ENCODE data around the gene NUP62. TPM values are rescaled to one million over a fixed set of nuclear protein-coding genes. Genes with fewer than 3 reads are reported as not detected.

Gene NUP62
- polyA plus RNA-seq, 1 of the 3 experiments (the other 2 are of a cell fraction) = 16.2 TPM

DNA sequence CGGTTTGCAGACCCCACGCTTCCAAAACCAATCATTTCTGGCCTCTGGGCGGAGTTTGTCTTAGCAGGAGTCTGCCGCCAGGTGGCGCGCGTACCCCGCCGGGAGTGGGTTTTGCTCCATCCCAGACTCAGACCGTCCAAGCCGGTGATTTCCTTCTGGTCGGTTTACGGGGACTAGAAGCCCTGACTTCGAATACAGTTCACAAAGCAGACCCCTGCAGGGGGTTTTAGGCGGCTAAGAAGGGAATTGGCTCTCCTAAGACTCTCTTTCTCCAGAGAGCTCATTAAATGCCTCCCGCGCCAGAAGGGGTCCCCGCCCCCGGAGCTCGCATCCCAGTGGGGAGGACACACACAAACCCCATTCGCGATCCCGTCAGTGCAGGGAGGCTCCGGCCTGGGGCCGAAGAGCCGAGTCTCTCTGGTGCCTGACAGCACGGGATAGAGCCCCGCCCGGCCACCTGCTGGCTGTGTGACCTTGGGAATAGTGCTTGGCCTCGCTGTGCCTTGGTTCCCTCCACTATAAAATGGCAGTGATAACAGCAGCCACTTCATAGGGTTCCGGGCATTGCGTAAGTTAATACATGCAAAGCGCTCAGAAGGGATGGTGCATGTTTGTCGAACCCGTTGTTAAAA lies 8.6 kb upstream of the NUP62 start (continued):
- TF ChIP-seq, protein P1, sequence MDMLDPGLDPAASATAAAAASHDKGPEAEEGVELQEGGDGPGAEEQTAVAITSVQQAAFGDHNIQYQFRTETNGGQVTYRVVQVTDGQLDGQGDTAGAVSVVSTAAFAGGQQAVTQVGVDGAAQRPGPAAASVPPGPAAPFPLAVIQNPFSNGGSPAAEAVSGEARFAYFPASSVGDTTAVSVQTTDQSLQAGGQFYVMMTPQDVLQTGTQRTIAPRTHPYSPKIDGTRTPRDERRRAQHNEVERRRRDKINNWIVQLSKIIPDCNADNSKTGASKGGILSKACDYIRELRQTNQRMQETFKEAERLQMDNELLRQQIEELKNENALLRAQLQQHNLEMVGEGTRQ (IDR thresholded peaks at IDR 0.05; ENCODE audit: borderline replicate concordance, low read depth, low read length) = no peak
- TF ChIP-seq, protein P2, sequence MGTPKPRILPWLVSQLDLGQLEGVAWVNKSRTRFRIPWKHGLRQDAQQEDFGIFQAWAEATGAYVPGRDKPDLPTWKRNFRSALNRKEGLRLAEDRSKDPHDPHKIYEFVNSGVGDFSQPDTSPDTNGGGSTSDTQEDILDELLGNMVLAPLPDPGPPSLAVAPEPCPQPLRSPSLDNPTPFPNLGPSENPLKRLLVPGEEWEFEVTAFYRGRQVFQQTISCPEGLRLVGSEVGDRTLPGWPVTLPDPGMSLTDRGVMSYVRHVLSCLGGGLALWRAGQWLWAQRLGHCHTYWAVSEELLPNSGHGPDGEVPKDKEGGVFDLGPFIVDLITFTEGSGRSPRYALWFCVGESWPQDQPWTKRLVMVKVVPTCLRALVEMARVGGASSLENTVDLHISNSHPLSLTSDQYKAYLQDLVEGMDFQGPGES (IDR thresholded peaks at IDR 0.05; ENCODE audit: low read depth, low read length) = no peak
- no peak for TF ChIP-seq NFIC (IDR thresholded peaks at IDR 0.05; ENCODE audit: borderline replicate concordance)
- TF ChIP-seq, protein P3, sequence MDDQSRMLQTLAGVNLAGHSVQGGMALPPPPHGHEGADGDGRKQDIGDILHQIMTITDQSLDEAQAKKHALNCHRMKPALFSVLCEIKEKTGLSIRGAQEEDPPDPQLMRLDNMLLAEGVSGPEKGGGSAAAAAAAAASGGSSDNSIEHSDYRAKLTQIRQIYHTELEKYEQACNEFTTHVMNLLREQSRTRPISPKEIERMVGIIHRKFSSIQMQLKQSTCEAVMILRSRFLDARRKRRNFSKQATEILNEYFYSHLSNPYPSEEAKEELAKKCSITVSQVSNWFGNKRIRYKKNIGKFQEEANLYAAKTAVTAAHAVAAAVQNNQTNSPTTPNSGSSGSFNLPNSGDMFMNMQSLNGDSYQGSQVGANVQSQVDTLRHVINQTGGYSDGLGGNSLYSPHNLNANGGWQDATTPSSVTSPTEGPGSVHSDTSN (IDR thresholded peaks at IDR 0.05) = no peak
- TF ChIP-seq, protein P4, sequence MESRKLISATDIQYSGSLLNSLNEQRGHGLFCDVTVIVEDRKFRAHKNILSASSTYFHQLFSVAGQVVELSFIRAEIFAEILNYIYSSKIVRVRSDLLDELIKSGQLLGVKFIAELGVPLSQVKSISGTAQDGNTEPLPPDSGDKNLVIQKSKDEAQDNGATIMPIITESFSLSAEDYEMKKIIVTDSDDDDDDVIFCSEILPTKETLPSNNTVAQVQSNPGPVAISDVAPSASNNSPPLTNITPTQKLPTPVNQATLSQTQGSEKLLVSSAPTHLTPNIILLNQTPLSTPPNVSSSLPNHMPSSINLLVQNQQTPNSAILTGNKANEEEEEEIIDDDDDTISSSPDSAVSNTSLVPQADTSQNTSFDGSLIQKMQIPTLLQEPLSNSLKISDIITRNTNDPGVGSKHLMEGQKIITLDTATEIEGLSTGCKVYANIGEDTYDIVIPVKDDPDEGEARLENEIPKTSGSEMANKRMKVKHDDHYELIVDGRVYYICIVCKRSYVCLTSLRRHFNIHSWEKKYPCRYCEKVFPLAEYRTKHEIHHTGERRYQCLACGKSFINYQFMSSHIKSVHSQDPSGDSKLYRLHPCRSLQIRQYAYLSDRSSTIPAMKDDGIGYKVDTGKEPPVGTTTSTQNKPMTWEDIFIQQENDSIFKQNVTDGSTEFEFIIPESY (IDR thresholded peaks at IDR 0.05; ENCODE audit: borderline replicate concordance, low read depth) = no peak
- TF ChIP-seq, protein P5, sequence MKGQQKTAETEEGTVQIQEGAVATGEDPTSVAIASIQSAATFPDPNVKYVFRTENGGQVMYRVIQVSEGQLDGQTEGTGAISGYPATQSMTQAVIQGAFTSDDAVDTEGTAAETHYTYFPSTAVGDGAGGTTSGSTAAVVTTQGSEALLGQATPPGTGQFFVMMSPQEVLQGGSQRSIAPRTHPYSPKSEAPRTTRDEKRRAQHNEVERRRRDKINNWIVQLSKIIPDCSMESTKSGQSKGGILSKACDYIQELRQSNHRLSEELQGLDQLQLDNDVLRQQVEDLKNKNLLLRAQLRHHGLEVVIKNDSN (IDR thresholded peaks at IDR 0.05; ENCODE audit: borderline replicate concordance, low read depth) = no peak
- TF ChIP-seq TEAD4 (IDR thresholded peaks at IDR 0.05; ENCODE audit: borderline replicate concordance, insufficient read depth) = no peak

DNA sequence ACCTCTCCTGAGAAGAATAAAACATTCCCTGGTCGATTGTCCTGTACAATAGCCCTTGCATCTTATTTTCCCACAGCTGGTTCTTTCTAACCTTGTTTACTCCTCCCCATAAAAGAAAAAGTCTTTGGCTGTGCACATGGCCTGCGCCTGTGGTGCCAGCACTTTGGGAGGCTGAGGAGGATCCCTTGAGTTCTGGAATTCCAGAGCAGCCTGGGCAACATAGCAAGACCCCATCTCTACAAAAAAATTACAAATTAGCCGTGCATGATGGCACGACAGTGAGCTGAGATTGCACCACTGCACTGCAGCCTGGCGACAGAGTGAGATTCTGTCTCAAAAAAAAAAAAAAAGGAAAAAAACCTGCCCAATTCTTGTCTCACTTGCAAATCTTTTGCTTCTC lies 7.2 kb upstream of the NUP62 start:
- WGBS (ENCODE audit: low lambda C conversion rate) = 48% methylated on average over 5 of the region's 5 CpGs
- ChIA-PET POLR2A (no interaction called here), CTCF (interaction anchor here (0.6 to 6.1 kb wide), 4 partner anchors 9 to 46 kb away, joined by 3 to 94 read pairs (median 35); no protein-coding TSS in a partner anchor)
- no peaks in the 10 kb centered on the region; the same call in 1 of the 2 replicates for H3K27me3 ChIP-seq (ENCODE audit: insufficient read depth)
- peaks cover 0 to 4% of the 10 kb centered on the region in 2 experiments for H3K36me3 ChIP-seq (replicated peaks in 1 of 2; ENCODE audit: control insufficient read depth in 1 of 2, insufficient read depth in 2 of 2, low read length in 1 of 2)
- no peaks in the 10 kb centered on the region for H3K9me3 ChIP-seq
- H3K4me1 ChIP-seq (ENCODE audit: control insufficient read depth in 1 of 2, insufficient read depth in 2 of 2, low read depth in 1 of 2, low read length in 1 of 2) = peaks cover 0 to 3% of the 10 kb centered on the region in 2 experiments; a peak in 1 of 4 replicates
- no peak overlapping the region for H3K9ac ChIP-seq
- no peaks in the 10 kb centered on the region for H3K9me2 ChIP-seq
- no peaks in the 10 kb centered on the region for H4K20me1 ChIP-seq (ENCODE audit: insufficient read depth)
- TF ChIP-seq, protein P2 (IDR thresholded peaks at IDR 0.05; ENCODE audit: low read depth, low read length) = no peak
- no peak for TF ChIP-seq CHD2 (IDR thresholded peaks at IDR 0.05; ENCODE audit: low read length, partially characterized antibody)
- no peak overlapping the region for H3K27ac ChIP-seq (ENCODE audit: low read depth in 2 of 2, low read length in 1 of 2)
- H3K79me2 ChIP-seq (ENCODE audit: insufficient read depth) = no peaks in the 10 kb centered on the region
- H3K4me2 ChIP-seq = no peak overlapping the region
- no peak for DNase-seq
- no peak overlapping the region for H2AFZ ChIP-seq (ENCODE audit: low read depth)
- peaks cover 4% of the 10 kb centered on the region for H3F3A ChIP-seq (replicated peaks; ENCODE audit: insufficient read depth)
- no peak overlapping the region for H3K4me3 ChIP-seq (ENCODE audit: low read depth in 2 of 2, low read length in 1 of 2)

Measured in SK-N-SH (cell line).